AG09309 (cell line): ENCODE data around the gene FGF6.

ENCODE experiments used
- DNase-seq: peaks from one replicate; pipeline ENCODE4 v3.0.0-alpha.2; 2010; ENCODE audit warnings: low read depth
- H3K4me3 ChIP-seq: 2 replicates; pipeline ENCODE4 v1.5.1; 2011; ENCODE audit warnings: mild to moderate bottlenecking, low read depth, low read length, moderate library complexity; ENCODE audit not compliant: control insufficient read depth
- CTCF ChIP-seq: IDR thresholded peaks from 2 replicates; pipeline ENCODE4 v1.5.1; 2011; ENCODE audit warnings: mild to moderate bottlenecking, low read depth, low read length, inconsistent platforms; ENCODE audit not compliant: insufficient read depth, control insufficient read depth; ENCODE audit errors: missing control alignments

FGF6 gene

GRCh38 chr12:4421590-4422031 lies 24.0 kb downstream of the FGF6 start:
- no peak for DNase-seq
- TF ChIP-seq CTCF = peak; percentile 61
- no peak overlapping the region for H3K4me3 ChIP-seq

- no peak for TF ChIP-seq CTCF
- no peak overlapping the region for H3K4me3 ChIP-seq
- DNase-seq = no peak
Observed at GRCh38 chr12:4420138-4420670, 25.4 kb downstream of the FGF6 start.

- no peak for TF ChIP-seq CTCF
- DNase-seq = no peak
- no peak overlapping the region for H3K4me3 ChIP-seq
Observed at GRCh38 chr12:4418913-4419312, 26.7 kb downstream of the FGF6 start.

GRCh38 chr12:4417936-4418335 lies 27.7 kb downstream of the FGF6 start:
- TF ChIP-seq CTCF = no peak
- DNase-seq = no peak
- no peak overlapping the region for H3K4me3 ChIP-seq

- H3K4me3 ChIP-seq = no peak overlapping the region
- no peak for DNase-seq
- TF ChIP-seq CTCF = no peak
Observed at GRCh38 chr12:4417455-4417854, 28.2 kb downstream of the FGF6 start.

- DNase-seq = no peak
- TF ChIP-seq CTCF = no peak
- no peak overlapping the region for H3K4me3 ChIP-seq
Observed at GRCh38 chr12:4416276-4416675, 29.3 kb downstream of the FGF6 start.

- H3K4me3 ChIP-seq = no peak overlapping the region
- no peak for TF ChIP-seq CTCF
- DNase-seq = no peak
Observed at GRCh38 chr12:4412465-4412864, 33.1 kb downstream of the FGF6 start.
